ENCODE data around the gene TSGA10IP.
"Not testable (repeated sequence)": the region's sequence is repeated elsewhere in the genome, so short reads cannot be mapped to it uniquely, and the experiment has no call there.

Gene TSGA10IP

DNA sequence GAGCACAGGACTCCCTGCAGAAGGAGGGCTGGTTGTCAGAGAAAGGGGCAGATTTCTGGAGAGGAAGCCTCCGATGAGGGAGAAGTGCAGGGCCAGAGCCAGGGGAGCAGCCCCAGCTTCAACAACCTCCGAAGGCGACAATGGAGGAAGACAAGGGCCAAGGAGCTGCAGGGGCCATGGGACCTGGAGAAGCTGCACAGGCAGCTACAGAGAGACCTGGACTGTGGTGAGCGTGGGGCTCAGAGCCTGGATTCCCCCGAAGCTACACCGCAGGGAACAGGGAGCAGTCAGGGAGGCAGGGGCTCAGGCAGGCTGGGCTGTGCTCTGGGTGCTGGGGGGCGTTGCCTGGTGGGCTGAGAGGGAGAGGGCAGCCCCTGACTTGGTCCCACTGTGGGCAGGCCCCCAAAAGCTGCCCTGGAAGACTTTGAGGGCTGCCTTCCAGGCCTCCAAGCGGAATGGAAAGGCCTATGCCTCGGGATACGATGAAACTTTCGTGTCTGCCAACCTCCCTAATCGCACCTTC lies 2.4 kb downstream of the TSGA10IP start:
- DNase-seq = no peak

DNA sequence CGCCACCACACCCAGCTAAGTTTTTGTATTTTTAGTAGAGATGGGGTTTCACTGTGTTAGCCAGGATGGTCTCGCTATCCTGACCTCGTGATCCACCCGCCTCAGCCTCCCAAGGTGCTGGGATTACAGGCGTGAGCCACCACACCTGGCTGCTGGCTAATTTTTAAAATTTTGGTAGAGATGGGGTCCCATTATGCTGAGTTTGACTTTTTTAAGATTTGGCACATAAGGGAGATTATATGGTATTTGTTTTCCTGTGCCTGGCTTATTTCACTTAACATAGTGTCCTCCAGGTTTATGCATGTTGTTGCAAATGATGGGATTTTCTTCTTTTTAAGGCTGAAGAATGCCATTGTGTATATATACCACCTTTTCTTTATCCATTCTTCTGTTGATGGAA lies 5.4 kb downstream of the TSGA10IP start:
- DNase-seq = not testable (repeated sequence)

DNA sequence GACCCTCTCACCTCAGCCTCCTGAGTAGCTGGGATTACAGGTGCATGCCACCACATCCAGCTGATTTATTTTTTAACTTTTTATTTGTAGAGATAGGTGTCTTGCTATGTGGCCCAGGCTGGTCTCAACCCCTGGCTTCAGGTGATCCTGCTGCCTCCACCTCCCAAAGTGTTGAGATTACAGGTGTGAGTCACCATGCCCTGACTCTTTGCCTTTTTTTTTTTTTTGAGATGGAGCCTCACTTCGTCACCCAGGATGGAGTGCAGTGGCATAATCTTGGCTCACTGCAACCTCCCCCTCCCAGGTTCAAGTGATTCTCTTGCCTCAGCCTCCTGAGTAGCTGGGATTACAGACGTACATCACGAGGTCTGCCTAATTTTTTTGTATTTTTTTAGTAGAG lies 6.4 kb downstream of the TSGA10IP start:
- DNase-seq = not testable (repeated sequence)

GRCh38 chr11:65952052-65952521 lies 6.8 kb downstream of the TSGA10IP start:
- DNase-seq = no peak

DNA sequence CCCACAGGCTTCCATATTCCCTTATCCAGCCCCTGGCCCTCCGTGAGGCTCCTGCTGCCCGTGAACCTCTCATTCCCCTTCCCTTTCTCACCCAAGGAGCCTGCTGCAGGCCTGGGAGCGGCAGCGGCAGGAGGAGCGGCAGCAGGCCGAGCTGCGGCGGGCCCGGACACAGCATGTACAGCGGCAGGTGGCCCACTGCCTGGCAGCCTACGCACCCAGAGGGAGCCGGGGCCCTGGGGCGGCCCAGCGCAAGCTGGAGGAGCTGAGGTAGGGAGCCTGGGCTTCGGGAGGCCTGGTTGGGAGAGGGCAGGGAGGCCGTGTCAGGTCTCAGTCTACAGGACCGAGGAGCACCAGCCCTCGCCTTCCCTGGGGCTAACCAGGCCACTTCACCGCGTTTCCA lies 8.2 kb downstream of the TSGA10IP start:
- DNase-seq = no peak

DNA sequence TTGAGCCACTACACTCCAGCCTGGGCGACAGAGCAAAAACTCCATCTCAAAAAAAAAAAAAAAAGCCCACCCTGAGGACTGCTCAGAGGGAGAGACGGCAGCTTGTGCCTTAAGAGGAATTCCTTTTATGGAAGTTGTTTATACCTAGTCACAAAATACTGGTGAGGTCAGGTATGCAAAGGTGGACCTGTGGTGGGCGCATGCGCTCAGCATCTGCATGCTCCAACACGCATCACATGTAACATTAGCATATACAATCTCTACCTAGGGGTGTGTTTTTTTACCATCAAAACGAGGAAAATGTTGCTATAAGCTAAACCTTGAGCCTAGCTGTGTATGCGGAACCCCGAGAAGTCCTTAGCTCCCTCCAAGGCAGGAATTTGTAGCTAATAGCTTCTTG lies 9.5 kb downstream of the TSGA10IP start:
- no peak for DNase-seq

- DNase-seq = no peak
Measured at GRCh38 chr11:65958291-65958690, 13.0 kb downstream of the TSGA10IP start.

DNA sequence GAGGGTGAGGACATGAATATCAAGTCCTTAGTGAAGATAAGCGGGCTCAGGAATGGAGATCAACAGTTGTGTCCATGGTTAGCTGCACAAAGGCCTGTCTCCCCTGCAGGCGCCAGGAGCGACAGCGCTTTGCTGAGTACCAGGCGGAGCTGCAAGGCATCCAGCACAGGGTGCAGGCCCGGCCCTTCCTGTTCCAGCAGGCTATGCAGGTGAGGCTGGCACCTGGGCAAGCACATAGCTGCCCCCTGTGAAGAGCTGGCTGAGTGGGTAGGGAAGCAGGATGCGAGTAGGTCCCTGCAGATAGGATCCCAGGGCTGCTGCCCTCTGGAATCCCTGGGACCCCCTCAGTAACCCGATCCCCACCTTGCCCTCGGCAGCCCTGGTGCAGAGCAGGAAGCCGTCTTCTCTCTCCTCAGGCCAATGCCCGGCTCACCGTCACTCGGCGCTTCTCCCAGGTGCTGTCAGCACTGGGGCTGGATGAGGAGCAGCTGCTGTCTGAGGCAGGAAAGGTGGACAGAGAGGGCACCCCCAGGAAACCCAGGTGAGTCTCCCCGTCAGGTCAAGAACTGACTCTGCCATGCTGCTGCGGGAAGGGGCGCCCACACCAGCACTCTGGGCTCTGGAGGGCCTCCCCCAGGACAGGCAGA lies 13.6 kb downstream of the TSGA10IP start:
- DNase-seq = no peak

DNA sequence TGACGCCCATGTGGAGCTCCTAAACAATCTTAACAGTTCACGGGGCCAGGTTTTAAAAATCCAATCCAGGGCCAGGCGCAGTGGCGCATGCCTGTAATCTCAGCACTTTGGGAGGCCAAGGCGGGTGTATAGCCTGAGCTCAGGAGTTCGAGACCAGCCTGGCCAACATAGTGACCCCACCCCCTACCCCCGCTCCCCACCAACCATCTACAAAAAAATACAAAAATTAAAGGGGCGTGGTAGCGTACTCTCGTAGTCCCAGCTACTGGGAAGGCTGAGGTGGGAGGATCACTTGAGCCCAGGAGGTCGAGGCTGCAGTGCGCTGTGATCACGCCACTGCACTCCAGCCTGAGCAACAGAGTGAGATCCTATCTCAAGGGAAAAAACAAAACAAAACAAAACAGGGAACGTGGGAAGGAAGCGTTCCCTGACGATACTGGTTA lies 15.6 kb downstream of the TSGA10IP start:
- no peak for DNase-seq

DNA sequence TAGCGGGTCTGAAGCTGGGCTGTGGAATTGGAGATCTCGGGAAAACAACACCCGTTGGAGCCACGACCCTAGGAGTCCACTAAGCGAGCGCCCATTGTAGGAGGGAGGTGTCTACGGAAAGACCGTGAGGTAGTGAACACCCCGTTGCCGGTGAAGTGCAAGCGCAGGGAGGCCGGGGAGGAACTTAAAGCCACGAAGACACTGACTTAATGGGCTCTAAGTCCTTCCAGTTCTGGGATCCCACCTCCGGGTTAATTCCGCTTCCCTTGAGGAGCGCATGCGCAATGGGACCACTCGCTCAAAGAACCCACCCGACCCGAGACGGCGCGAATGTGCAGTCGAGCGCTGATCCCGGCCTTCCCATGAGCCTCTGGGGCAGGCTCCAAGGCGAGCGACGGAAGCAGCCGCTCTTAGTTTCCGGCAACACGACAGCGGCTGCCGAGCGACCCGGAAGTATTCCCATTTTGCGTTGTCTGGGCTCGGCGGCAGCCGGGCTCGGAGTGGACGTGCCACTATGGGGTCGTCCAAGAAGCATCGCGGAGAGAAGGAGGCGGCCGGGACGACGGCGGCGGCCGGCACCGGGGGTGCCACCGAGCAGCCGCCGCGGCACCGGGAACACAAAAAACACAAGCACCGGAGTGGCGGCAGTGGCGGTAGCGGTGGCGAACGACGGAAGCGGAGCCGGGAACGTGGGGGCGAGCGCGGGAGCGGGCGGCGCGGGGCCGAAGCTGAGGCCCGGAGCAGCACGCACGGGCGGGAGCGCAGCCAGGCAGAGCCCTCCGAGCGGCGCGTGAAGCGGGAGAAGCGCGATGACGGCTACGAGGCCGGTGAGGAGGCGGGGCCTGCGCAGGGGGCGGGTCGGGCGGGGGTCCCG lies 16.2 kb downstream of the TSGA10IP start, which contains the start of gene SART1:
Gene SART1, plus strand, starts transcription at position 468 of the 874 bp plus-strand sequence. Its CDS starts 47 bp downstream, at position 515.
- DNase-seq = peak; percentile 94 to 98

DNA sequence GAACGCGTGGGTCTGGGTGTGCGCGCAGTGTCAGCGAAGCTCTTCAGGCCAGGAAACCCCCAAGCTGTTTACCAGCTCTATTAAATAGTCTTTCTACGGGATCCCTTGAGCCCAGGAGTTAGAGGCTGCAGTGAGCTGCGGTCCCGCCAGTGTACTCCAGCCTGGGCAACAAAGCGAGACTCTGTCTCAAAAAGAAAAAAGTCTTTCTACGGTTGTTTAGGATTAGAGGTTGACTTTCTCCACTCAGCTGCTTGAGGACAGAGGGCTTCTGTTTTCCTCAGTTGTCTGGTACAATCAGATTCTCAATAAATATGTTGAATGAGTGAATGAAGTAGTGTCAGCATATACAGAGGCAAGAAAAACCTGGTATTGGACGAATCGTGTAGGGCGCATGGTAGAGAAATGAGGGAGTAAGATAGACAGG lies 16.9 kb downstream of the TSGA10IP start:
- no peak for DNase-seq

GRCh38 chr11:65964906-65965305 lies 19.6 kb downstream of the TSGA10IP start:
- DNase-seq = no peak

- no peak for DNase-seq
Measured at GRCh38 chr11:65965986-65966762, 20.9 kb downstream of the TSGA10IP start.

DNA sequence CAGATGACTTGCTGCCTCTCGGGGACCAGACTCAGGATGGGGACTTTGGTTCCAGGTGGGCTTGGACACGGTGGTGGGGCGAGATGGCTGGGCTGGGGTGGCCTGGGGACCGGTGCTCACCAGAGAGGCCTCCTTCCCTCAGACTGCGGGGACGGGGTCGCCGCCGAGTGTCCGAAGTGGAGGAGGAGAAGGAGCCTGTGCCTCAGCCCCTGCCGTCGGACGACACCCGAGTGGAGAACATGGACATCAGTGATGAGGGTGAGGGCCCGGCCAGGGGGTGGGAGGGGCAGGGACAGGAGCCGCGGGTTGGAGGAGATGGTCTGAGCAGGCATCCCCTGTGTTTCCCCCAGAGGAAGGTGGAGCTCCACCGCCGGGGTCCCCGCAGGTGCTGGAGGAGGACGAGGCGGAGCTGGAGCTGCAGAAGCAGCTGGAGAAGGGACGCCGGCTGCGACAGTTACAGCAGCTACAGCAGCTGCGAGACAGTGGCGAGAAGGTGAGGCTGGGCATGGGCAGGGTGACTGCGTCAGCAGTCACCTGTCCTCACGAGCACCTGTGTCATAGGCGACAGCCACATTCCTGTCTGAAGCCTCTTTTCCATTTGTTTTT lies 22.2 kb downstream of the TSGA10IP start:
- no peak for DNase-seq

DNA sequence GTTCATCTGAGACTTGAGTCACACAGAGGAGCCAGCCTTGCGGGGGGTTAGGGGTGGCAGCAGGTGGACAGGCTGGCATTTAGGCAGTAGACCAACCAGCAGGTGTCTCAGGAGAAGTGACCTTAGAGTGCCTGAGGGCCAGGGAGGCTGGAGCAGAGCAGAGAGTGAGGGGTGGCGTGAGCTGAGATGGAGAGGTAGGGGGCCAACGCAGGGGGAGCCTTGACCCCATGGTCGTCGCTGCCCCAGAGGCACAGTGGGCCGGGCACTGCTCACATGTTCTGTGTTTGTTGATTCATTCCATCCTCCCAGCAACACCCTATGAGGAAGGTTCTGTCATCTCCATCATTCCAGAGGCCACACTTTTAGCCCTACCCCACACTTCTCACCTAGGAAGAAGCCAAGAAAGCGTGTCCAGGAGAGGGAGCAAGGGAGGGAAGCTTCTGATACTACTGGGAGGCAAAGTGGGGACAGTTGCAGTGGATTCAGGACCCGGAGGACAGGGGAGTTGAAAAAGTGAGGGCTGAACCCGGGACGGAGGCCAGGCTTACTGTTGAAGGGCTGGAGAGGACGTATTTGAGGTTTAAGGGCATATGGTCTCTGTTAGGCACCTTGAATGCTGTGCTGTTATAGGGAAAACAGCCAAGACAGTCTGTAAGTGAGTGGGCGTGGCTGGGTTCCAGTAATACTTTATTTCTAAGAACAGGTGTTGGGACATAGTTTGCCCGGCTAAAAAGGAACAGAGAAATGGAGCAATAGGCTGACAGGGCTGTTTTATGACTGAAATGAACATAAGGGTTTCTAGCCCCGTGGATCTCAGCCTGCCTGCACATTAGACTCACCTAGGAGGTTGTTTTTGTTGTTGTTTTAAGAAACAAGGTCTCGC lies 23.6 kb downstream of the TSGA10IP start:
- DNase-seq = no peak

DNA sequence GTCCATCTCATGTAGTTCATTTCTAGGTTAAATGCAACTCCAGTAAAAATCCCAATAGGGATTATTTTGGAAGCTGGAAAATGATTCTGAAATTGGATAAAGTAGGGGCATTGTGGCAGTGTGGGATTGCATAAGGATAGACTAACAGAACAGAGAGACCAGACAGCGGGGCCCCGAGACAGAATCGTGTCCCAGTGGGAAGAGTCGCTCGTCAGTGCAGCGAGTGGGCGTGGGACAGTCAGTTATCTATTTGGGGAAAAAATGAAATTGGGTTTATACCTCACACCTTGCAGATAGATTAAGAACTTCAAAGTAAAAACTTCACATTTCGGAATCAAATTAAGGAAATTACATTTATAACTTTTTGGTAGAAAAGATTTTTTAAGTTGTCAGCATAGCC lies 26.8 kb downstream of the TSGA10IP start:
- no peak for DNase-seq

- DNase-seq = no peak
Measured at GRCh38 chr11:65973439-65974110, 28.3 kb downstream of the TSGA10IP start.

DNA sequence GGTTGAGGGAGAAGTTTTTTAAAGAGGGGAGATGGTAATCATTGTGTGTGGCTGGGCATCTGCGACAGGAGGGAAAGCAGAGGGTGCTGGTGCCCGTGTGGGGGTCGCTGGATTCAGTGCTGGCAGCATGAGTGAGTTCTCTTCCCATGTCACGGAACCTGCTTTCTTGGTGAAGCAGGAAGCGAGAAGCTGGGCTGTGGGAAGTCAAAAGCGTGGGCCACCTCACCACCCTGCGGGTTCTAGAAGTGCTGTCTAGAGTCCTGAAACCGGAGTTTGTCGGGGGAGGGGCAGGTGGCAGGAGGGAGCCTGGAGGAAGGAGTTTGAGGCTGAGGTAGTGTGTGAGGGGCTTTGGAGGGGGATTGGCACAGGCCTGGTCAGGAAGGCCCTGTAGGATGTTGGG lies 30.5 kb downstream of the TSGA10IP start:
- DNase-seq = no peak

DNA sequence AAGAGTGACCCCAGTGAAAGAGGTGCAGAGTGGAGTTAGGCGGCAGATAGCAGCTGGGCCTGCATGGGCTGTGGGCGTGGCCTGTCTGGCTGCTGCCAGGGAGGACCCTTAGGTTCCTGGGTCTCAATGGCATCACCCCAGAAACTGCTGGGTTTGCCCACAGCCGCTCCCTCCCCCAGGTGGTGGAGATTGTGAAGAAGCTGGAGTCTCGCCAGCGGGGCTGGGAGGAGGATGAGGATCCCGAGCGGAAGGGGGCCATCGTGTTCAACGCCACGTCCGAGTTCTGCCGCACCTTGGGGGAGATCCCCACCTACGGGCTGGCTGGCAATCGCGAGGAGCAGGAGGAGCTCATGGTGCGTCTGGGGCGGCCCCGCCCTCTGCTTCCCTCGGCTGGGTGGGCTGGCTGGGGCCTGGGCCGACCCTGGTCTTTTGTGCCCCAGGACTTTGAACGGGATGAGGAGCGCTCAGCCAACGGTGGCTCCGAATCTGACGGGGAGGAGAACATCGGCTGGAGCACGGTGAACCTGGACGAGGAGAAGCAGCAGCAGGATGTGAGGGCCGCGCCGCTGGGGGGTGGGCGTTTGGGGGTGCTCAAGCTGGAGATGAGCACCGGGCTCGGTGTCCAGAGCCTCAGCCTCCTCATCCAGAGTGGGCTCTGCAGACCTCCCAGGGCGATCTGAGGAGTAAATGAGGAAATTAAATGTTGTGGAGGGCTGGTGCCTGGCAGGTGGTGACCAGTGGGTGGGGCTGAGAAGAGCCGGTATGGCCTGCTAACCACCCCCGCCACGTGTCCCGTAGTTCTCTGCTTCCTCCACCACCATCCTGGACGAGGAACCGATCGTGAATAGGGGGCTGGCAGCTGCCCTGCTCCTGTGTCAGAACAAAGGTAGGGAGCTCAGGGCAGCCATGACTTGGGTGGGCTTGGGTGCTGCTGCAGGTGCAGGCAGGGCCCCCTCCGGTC lies 31.2 kb downstream of the TSGA10IP start:
- DNase-seq = no peak
